ENCODE data around the gene MYL12A. TPM values are rescaled to one million over a fixed set of nuclear protein-coding genes. Genes with fewer than 3 reads are reported as not detected.
A peak's percentile ranks its signal among the peaks of the same experiment; 100 is the strongest.

Gene MYL12A
- total RNA-seq, 1 experiment from 2014 or later: 284 TPM

DNA sequence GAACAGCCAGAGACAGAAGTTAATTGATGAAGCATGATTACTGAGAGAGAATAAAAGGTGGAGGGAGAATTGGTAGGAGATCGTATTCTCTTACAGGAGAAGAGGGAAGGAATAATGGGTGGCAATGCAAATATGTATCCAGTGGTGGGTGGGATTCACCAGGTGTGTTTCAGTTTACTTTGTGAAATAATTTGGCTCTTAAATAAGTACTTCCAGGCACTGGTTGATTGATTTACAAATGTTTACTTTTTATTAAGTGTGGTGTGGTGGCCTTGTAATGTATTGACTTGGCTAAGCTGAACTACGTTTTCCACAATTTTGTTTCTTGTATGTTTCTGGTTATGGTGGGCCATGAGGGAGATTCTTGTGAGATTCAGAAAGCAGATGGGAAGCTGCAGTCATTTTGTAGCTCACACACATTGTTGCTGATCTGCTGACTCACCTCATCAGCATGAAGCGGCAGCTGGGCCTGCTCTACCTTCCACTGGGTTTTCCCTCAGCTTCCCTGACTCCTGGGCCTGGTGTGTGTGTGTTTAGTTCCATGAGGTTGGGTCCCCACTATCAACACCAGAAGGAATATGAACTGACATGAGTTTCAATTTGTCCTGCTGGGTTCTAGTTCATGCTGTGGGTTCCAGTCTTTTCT lies 47.0 kb downstream of the MYL12A start:
- peak; percentile 52 for DNase-seq
- H3K23me2 ChIP-seq (ENCODE audit: insufficient read length, low read depth, low read length, poor library complexity, severe bottlenecking): peaks cover 5% of the 10 kb centered on the region
- peaks cover 32 to 52% of the 10 kb centered on the region in 2 experiments for H3K9me3 Mint-ChIP-seq
- H2BK20ac ChIP-seq (ENCODE audit: low read depth, low read length, poor library complexity, severe bottlenecking): no peak overlapping the region
- no peak overlapping the region for H3K27ac ChIP-seq (ENCODE audit: insufficient read length, low read depth, low read length)
- no peaks in the 10 kb centered on the region for H4K20me1 ChIP-seq (ENCODE audit: control insufficient read depth, insufficient read depth, insufficient read length)
- no peaks in the 10 kb centered on the region for H3K9me3 ChIP-seq (ENCODE audit: control insufficient read depth, low read depth, low read length)
- no peak overlapping the region for H2AK5ac ChIP-seq (ENCODE audit: insufficient read length, low read length)
- H4K5ac ChIP-seq (ENCODE audit: insufficient read length, low read depth, low read length): no peak overlapping the region
- no peak overlapping the region for H2BK15ac ChIP-seq (ENCODE audit: low read depth, low read length)
- no peaks in the 10 kb centered on the region for H3K79me2 ChIP-seq (ENCODE audit: insufficient read depth, low read length)
- 100% methylated on average over 1 of the region's 3 CpGs for WGBS (ENCODE audit: extremely low coverage, insufficient read length, low lambda C conversion rate)
- no peaks in the 10 kb centered on the region for H3K27me3 ChIP-seq (ENCODE audit: insufficient read depth, low read length)
- no peaks in the 10 kb centered on the region for H3K4me1 ChIP-seq (ENCODE audit: insufficient read depth, low read length)
- no peak overlapping the region for H3K56ac ChIP-seq (ENCODE audit: insufficient read length, low read depth, low read length)
- no peak overlapping the region for H2BK120ac ChIP-seq (ENCODE audit: low read depth, low read length, poor library complexity, severe bottlenecking)
- no peak overlapping the region for H3K14ac ChIP-seq (ENCODE audit: insufficient read depth, low read length)
- no peak overlapping the region for H4K8ac ChIP-seq (replicated peaks; ENCODE audit: insufficient read length, low read depth, low read length)
- H4K91ac ChIP-seq (ENCODE audit: insufficient read length, low read depth, low read length): no peak overlapping the region
- H3K27ac Mint-ChIP-seq: peak overlapping the region in 1 of 3 experiments; percentile 89; a peak in 3 of 7 replicates
- H2AFZ ChIP-seq (ENCODE audit: low read length): no peak overlapping the region
- no peak overlapping the region for H3K23ac ChIP-seq (ENCODE audit: insufficient read length, low read depth, low read length)
- no peak overlapping the region for H2BK12ac ChIP-seq (ENCODE audit: insufficient read length, low read depth, low read length)
- H3K79me1 ChIP-seq (ENCODE audit: insufficient read depth, low read depth, low read length, poor library complexity, severe bottlenecking): no peaks in the 10 kb centered on the region
- no peak overlapping the region for H3K4me3 Mint-ChIP-seq
- no peak overlapping the region for H3K4me2 ChIP-seq (ENCODE audit: insufficient read depth, insufficient read length, low read length)
- H3K27me3 Mint-ChIP-seq (ENCODE audit: low read depth): no peaks in the 10 kb centered on the region; the same call in 1 of the 2 replicates
- H3K9ac ChIP-seq (ENCODE audit: extremely low read depth, insufficient read length, low read length): no peak overlapping the region
- H3K36me3 Mint-ChIP-seq (ENCODE audit: insufficient read depth in 1 of 3, low read depth in 3 of 3): peaks cover 16 to 61% (median 45%) of the 10 kb centered on the region in 3 experiments
- TF ChIP-seq, protein P1, sequence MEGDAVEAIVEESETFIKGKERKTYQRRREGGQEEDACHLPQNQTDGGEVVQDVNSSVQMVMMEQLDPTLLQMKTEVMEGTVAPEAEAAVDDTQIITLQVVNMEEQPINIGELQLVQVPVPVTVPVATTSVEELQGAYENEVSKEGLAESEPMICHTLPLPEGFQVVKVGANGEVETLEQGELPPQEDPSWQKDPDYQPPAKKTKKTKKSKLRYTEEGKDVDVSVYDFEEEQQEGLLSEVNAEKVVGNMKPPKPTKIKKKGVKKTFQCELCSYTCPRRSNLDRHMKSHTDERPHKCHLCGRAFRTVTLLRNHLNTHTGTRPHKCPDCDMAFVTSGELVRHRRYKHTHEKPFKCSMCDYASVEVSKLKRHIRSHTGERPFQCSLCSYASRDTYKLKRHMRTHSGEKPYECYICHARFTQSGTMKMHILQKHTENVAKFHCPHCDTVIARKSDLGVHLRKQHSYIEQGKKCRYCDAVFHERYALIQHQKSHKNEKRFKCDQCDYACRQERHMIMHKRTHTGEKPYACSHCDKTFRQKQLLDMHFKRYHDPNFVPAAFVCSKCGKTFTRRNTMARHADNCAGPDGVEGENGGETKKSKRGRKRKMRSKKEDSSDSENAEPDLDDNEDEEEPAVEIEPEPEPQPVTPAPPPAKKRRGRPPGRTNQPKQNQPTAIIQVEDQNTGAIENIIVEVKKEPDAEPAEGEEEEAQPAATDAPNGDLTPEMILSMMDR (conservative IDR thresholded peaks at IDR 0.05): no peak
- H3K4me1 Mint-ChIP-seq: peaks cover 4 to 15% of the 10 kb centered on the region in 2 experiments
- no peak overlapping the region for H2BK5ac ChIP-seq (ENCODE audit: insufficient read length, low read length)
- no peak overlapping the region for H3K4ac ChIP-seq (ENCODE audit: low read depth, low read length)
- H3K18ac ChIP-seq (ENCODE audit: insufficient read length, low read depth, low read length): no peak overlapping the region
- H3T11ph ChIP-seq (ENCODE audit: low read length): no peak overlapping the region
